ENCODE results near the gene SELENOM.

GRCh38 chr22:31140746-31141145 lies 33.4 kb upstream of the SELENOM start:
- TF ChIP-seq CTCF (IDR thresholded peaks at IDR 0.05) (no peak), POLR2A (IDR thresholded peaks at IDR 0.05) (no peak), EP300 (IDR thresholded peaks at IDR 0.05) (no peak), POLR2AphosphoS5 (IDR thresholded peaks at IDR 0.05) (no peak)
